ENCODE data around the gene SF3B3. TPM values are rescaled to one million over a fixed set of nuclear protein-coding genes. Genes with fewer than 3 reads are reported as not detected.

SF3B3 gene
- 192 TPM for total RNA-seq

DNA sequence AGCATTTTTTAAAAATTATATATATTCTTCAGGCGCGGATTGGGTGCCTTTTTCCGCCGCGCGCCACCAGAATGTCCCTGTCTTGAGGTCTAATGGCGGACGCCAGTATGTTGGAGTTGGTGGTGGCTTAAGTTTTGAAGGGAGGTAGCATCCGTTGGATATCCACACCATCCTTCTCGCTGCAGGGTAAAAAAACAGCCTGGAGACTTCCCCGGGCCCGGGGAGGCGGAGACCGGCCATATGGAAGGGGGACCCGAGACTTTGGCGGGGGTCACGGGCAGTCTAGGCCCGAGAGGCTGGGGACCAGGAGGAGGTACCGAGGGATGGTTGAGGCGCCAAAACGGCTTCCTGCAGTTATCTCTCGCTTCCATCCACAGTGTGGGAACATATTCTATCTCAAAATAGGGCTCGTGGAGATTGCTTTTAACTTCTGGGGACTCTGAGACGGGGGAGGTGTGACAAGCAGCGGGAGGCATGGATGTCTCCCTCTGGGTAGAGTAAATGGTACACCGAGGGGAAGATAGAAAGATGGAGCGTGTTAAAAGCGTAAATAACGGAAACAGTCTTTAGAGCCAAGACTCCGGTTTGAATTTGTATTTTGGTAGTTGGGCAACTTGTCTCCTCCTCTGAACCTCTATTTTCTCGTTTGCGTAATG is at the start of gene SF3B3:
TSS of gene SF3B3 (plus strand) at position 74 of the 656 bp plus-strand sequence. CDS start 2,841 bp downstream, outside the sequence.

DNA sequence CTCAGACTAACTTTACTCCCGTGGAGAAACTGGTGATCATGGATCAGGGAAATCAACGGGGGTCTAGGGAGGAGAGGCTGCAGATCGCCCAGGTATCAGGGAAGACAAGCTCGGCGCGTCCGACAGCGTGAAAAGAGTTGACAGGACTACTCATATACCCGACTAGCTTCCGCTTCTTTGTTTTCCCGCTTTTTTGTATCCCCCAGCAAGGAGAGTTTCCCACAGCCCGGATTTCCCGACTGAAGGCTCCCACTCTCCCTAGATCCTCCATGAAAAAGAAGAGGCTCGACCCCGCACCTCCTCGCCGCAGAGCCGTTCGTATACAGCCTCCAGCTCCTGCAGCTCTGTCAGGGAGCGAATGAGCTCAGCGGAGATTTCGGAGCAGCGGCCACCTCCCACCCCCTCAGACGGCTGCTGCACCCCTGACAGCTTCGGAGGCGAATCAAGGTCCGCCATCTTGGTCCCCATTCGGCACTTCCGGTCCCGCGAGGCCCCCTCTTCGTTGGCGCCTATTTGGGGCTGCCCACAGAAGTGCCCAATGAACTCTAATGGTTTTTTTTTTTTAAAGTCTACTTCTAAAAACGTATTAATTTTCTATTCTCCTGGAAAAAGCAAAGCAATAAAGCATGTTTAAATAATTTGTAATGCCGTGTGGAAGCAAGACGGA is 407 bp upstream of the SF3B3 start, which contains the start of gene COG4:
TSS of gene COG4 (minus strand) at position 479 of the 667 bp plus-strand sequence. CDS start at position 468, 11 bp downstream.

Small RNA genes within 50 kb of the gene (small RNA-seq; reads per million reads assigned to genes)
- gene SNORD111 (ENCODE audit: low replicate concordance) (142 reads per million, percentile 98 among the genes with 10 or more reads in this experiment), gene SNORD111B (ENCODE audit: low replicate concordance) (49.1 reads per million, percentile 97 among the genes with 10 or more reads in this experiment)

Other genes starting within 250 kb of the SF3B3 start
- 77.0 TPM for gene AARS1, start 234.3 kb upstream of the SF3B3 start, total RNA-seq
- 22.3 TPM for gene DDX19B, start 224.6 kb upstream of the SF3B3 start, total RNA-seq
- 38.1 TPM for gene DDX19A, start 176.9 kb upstream of the SF3B3 start, total RNA-seq
- gene ST3GAL2, start 84.7 kb upstream of the SF3B3 start, total RNA-seq: 43.6 TPM
- 19.1 TPM for gene FCSK, start 69.2 kb upstream of the SF3B3 start, total RNA-seq
- gene COG4, start 262 bp upstream of the SF3B3 start, total RNA-seq: 36.8 TPM
- 4.7 TPM for gene IL34, start 122.7 kb downstream of the SF3B3 start, total RNA-seq
- 37.1 TPM for gene MTSS2, start 162.2 kb downstream of the SF3B3 start, total RNA-seq